ENCODE results near the gene GET4. TPM values are rescaled to one million over a fixed set of nuclear protein-coding genes. Genes with fewer than 3 reads are reported as not detected.
"Not testable (repeated sequence)": the region's sequence is repeated elsewhere in the genome, so short reads cannot be mapped to it uniquely, and the experiment has no call there.

Gene GET4
- total RNA-seq, 2 donors from 2014 or later: 42.8 to 44.5 TPM

GRCh38 chr7:898855-899681, 22.7 kb downstream of the GET4 start:
- Mint-ChIP-seq H3K4me3 (no peak overlapping the region), H3K4me1 (ENCODE audit: low read depth in 2 of 2) (peaks cover 0 to 12% of the 10 kb centered on the region in 2 donors), H3K36me3 (peaks cover 6% of the 10 kb centered on the region), H3K27me3 (no peaks in the 10 kb centered on the region), H3K27ac (no peak overlapping the region), H3K9me3 (no peaks in the 10 kb centered on the region)
- no peak for ATAC-seq
- peak; percentile 63 for DNase-seq (ENCODE audit: low spot score)

GRCh38 chr7:899806-900205, 23.5 kb downstream of the GET4 start:
- Mint-ChIP-seq H3K36me3 (peaks cover 6% of the 10 kb centered on the region), H3K9me3 (no peaks in the 10 kb centered on the region), H3K4me1 (ENCODE audit: low read depth in 2 of 2) (peaks cover 0 to 10% of the 10 kb centered on the region in 2 donors), H3K27ac (no peak overlapping the region), H3K4me3 (no peak overlapping the region), H3K27me3 (no peaks in the 10 kb centered on the region)
- ATAC-seq: no peak
- no peak for DNase-seq (ENCODE audit: low spot score)

- Mint-ChIP-seq H3K27me3 (no peaks in the 10 kb centered on the region), H3K36me3 (peaks cover 6% of the 10 kb centered on the region), H3K4me3 (no peak overlapping the region), H3K9me3 (no peaks in the 10 kb centered on the region), H3K4me1 (ENCODE audit: low read depth in 2 of 2) (peaks cover 0 to 14% of the 10 kb centered on the region in 2 donors), H3K27ac (no peak overlapping the region)
- no peak for ATAC-seq
- DNase-seq (ENCODE audit: low spot score): no peak
Observed at GRCh38 chr7:900331-901040, 24.1 kb downstream of the GET4 start.

- Mint-ChIP-seq H3K27ac (no peak overlapping the region), H3K27me3 (no peaks in the 10 kb centered on the region), H3K4me3 (no peak overlapping the region), H3K36me3 (peaks cover 4% of the 10 kb centered on the region), H3K4me1 (ENCODE audit: low read depth in 2 of 2) (peaks cover 0 to 13% of the 10 kb centered on the region in 2 donors), H3K9me3 (no peaks in the 10 kb centered on the region)
- DNase-seq (ENCODE audit: low spot score): no peak
- ATAC-seq: peak in 1 of 2 donors; percentile 1
Observed at GRCh38 chr7:901041-901387, 24.7 kb downstream of the GET4 start.

GRCh38 chr7:901388-902154, 25.2 kb downstream of the GET4 start:
- Mint-ChIP-seq H3K27me3 (no peaks in the 10 kb centered on the region), H3K27ac (no peak overlapping the region), H3K4me3 (no peak overlapping the region), H3K4me1 (ENCODE audit: low read depth in 2 of 2) (peaks cover 0 to 11% of the 10 kb centered on the region in 2 donors), H3K36me3 (no peaks in the 10 kb centered on the region), H3K9me3 (no peaks in the 10 kb centered on the region)
- DNase-seq (ENCODE audit: low spot score): peak; percentile 76
- ATAC-seq: peak; percentile 63 to 80

- no peak for ATAC-seq
- H3K36me3 Mint-ChIP-seq: no peaks in the 10 kb centered on the region
- H3K4me3 Mint-ChIP-seq: no peak overlapping the region
- no peak overlapping the region for H3K27ac Mint-ChIP-seq
- no peaks in the 10 kb centered on the region for H3K9me3 Mint-ChIP-seq
- peak; percentile 46 for DNase-seq (ENCODE audit: low spot score)
- H3K27me3 Mint-ChIP-seq: no peaks in the 10 kb centered on the region
- H3K4me1 Mint-ChIP-seq (ENCODE audit: low read depth in 2 of 2): peaks cover 0 to 11% of the 10 kb centered on the region in 2 donors
Observed at GRCh38 chr7:902996-903395, 26.6 kb downstream of the GET4 start.

GRCh38 chr7:903921-904755, 27.8 kb downstream of the GET4 start:
- peaks cover 0 to 14% of the 10 kb centered on the region in 2 donors for H3K4me1 Mint-ChIP-seq (ENCODE audit: low read depth in 2 of 2)
- H3K27me3 Mint-ChIP-seq: no peaks in the 10 kb centered on the region

GRCh38 chr7:904847-905246, 28.5 kb downstream of the GET4 start:
- H3K27ac Mint-ChIP-seq: no peak overlapping the region
- no peaks in the 10 kb centered on the region for H3K27me3 Mint-ChIP-seq
- no peaks in the 10 kb centered on the region for H3K9me3 Mint-ChIP-seq
- no peaks in the 10 kb centered on the region for H3K36me3 Mint-ChIP-seq
- peaks cover 0 to 15% of the 10 kb centered on the region in 2 donors for H3K4me1 Mint-ChIP-seq (ENCODE audit: low read depth in 2 of 2)
- no peak for ATAC-seq
- no peak for DNase-seq (ENCODE audit: low spot score)
- no peak overlapping the region for H3K4me3 Mint-ChIP-seq

More at GRCh38 chr7:903921-904755, 27.8 kb downstream of the GET4 start:
- Mint-ChIP-seq H3K36me3 (no peaks in the 10 kb centered on the region), H3K4me3 (no peak overlapping the region), H3K9me3 (no peaks in the 10 kb centered on the region), H3K27ac (no peak overlapping the region)
- ATAC-seq: no peak
- DNase-seq (ENCODE audit: low spot score): no peak

GRCh38 chr7:906776-907157, 30.4 kb downstream of the GET4 start:
- Mint-ChIP-seq H3K36me3 (no peaks in the 10 kb centered on the region), H3K4me1 (ENCODE audit: low read depth in 2 of 2) (peaks cover 0 to 22% of the 10 kb centered on the region in 2 donors), H3K27me3 (no peaks in the 10 kb centered on the region), H3K4me3 (no peak overlapping the region), H3K27ac (no peak overlapping the region), H3K9me3 (no peaks in the 10 kb centered on the region)
- DNase-seq (ENCODE audit: low spot score) (no peak), ATAC-seq (peak in 1 of 2 donors; percentile 2)

GRCh38 chr7:907158-907980, 31.0 kb downstream of the GET4 start:
- Mint-ChIP-seq H3K27me3 (no peaks in the 10 kb centered on the region), H3K4me1 (ENCODE audit: low read depth in 2 of 2) (peaks cover 0 to 21% of the 10 kb centered on the region in 2 donors), H3K27ac (no peak overlapping the region), H3K36me3 (no peaks in the 10 kb centered on the region), H3K4me3 (no peak overlapping the region), H3K9me3 (no peaks in the 10 kb centered on the region)
- peak in 1 of 2 donors; percentile 10 for ATAC-seq
- no peak for DNase-seq (ENCODE audit: low spot score)

GRCh38 chr7:908159-908581, 31.8 kb downstream of the GET4 start:
- ATAC-seq (peak in 1 of 2 donors; percentile 4), DNase-seq (ENCODE audit: low spot score) (no peak)
- Mint-ChIP-seq H3K4me3 (no peak overlapping the region), H3K4me1 (ENCODE audit: low read depth in 2 of 2) (peaks cover 0 to 19% of the 10 kb centered on the region in 2 donors), H3K27ac (no peak overlapping the region), H3K27me3 (no peaks in the 10 kb centered on the region), H3K9me3 (no peaks in the 10 kb centered on the region), H3K36me3 (no peaks in the 10 kb centered on the region)

GRCh38 chr7:908591-909357, 32.4 kb downstream of the GET4 start:
- H3K4me1 Mint-ChIP-seq (ENCODE audit: low read depth in 2 of 2): peaks cover 0 to 22% of the 10 kb centered on the region in 2 donors
- not testable (repeated sequence) for H3K36me3 Mint-ChIP-seq, H3K27ac Mint-ChIP-seq, H3K4me3 Mint-ChIP-seq, H3K27me3 Mint-ChIP-seq, H3K9me3 Mint-ChIP-seq
- ATAC-seq: peak; percentile 88 to 92
- DNase-seq (ENCODE audit: low spot score): peak; percentile 86
